ENCODE measurements around the gene EPN3. TPM values are rescaled to one million over a fixed set of nuclear protein-coding genes. Genes with fewer than 3 reads are reported as not detected.

Gene EPN3
- total RNA-seq, 1 donor from 2014 or later: 19.9 TPM

- intact Hi-C loops (cut with micrococcal nuclease): no loop called here
- Histone ChIP-seq H3K4me1 (no peaks in the 10 kb centered on the region), H3K27ac (replicated peaks) (no peak overlapping the region), H3K4me3 (no peak overlapping the region), H3K27me3 (ENCODE audit: low read depth) (no peaks in the 10 kb centered on the region), H3K36me3 (no peaks in the 10 kb centered on the region), H3K9me3 (replicated peaks) (no peaks in the 10 kb centered on the region)
- no peak for TF ChIP-seq CTCF (IDR thresholded peaks at IDR 0.05; ENCODE audit: borderline replicate concordance)
- DNase-seq: no peak
Observed at GRCh38 chr17:50523208-50523607, 9.3 kb upstream of the EPN3 start.

GRCh38 chr17:50524838-50525237 lies 7.7 kb upstream of the EPN3 start:
- Histone ChIP-seq H3K9me3 (replicated peaks) (no peaks in the 10 kb centered on the region), H3K4me1 (no peaks in the 10 kb centered on the region), H3K27me3 (ENCODE audit: low read depth) (peaks cover 8% of the 10 kb centered on the region), H3K27ac (replicated peaks) (no peak overlapping the region), H3K36me3 (no peaks in the 10 kb centered on the region), H3K4me3 (no peak overlapping the region)
- DNase-seq: no peak
- no peak for TF ChIP-seq CTCF (IDR thresholded peaks at IDR 0.05; ENCODE audit: borderline replicate concordance)
- intact Hi-C loops (cut with micrococcal nuclease): no loop called here

GRCh38 chr17:50527155-50527762 lies 5.3 kb upstream of the EPN3 start:
- Histone ChIP-seq H3K27me3 (ENCODE audit: low read depth) (peaks cover 30% of the 10 kb centered on the region), H3K36me3 (no peaks in the 10 kb centered on the region), H3K4me1 (peaks cover 7% of the 10 kb centered on the region), H3K4me3 (no peak overlapping the region), H3K9me3 (replicated peaks) (no peaks in the 10 kb centered on the region), H3K27ac (replicated peaks) (no peak overlapping the region)
- TF ChIP-seq CTCF (IDR thresholded peaks at IDR 0.05; ENCODE audit: borderline replicate concordance): no peak
- intact Hi-C loops (cut with micrococcal nuclease): no loop called here
- no peak for DNase-seq

GRCh38 chr17:50527949-50528474 lies 4.5 kb upstream of the EPN3 start:
- DNase-seq: no peak
- intact Hi-C loops (cut with micrococcal nuclease): no loop called here
- H3K27ac ChIP-seq (replicated peaks): no peak overlapping the region
- no peaks in the 10 kb centered on the region for H3K36me3 ChIP-seq
- H3K4me3 ChIP-seq: no peak overlapping the region
- H3K9me3 ChIP-seq (replicated peaks): no peaks in the 10 kb centered on the region
- H3K27me3 ChIP-seq (ENCODE audit: low read depth): peaks cover 37% of the 10 kb centered on the region
- peaks cover 14% of the 10 kb centered on the region for H3K4me1 ChIP-seq
- no peak for TF ChIP-seq CTCF (IDR thresholded peaks at IDR 0.05; ENCODE audit: borderline replicate concordance)

DNA sequence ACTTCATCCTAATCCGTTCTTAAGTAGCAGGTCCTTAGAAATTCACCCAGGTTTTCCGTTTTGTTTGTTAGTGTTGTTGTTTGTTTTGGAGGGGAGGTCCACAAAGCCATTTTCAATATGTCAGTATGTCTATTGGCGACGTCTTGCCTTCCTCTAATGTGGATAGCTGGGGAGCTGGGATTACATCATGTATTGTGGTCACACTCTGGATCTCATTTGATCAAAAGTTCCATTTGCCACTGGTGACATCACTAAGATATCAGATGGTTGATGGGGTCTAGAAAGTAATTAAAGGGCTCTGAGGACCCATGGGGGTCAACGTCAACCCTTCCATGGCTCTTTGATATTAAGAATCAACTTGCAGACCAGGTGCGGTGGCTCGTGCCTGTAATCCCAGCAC lies 2.7 kb upstream of the EPN3 start:
- H3K9me3 ChIP-seq (replicated peaks): no peaks in the 10 kb centered on the region
- intact Hi-C loops (cut with micrococcal nuclease): no loop called here
- DNase-seq: no peak
- peaks cover 53% of the 10 kb centered on the region for H3K27me3 ChIP-seq (ENCODE audit: low read depth)
- H3K27ac ChIP-seq (replicated peaks): no peak overlapping the region
- H3K4me1 ChIP-seq: peaks cover 29% of the 10 kb centered on the region
- no peak overlapping the region for H3K4me3 ChIP-seq
- no peak for TF ChIP-seq CTCF (IDR thresholded peaks at IDR 0.05; ENCODE audit: borderline replicate concordance)
- no peaks in the 10 kb centered on the region for H3K36me3 ChIP-seq
